Stomach smooth muscle (tissue), 2 donors: ENCODE data around the gene TUBGCP3.
"Not testable (repeated sequence)": the region's sequence is repeated elsewhere in the genome, so short reads cannot be mapped to it uniquely, and the experiment has no call there.

Source experiments
- H3K27ac ChIP-seq: one replicate; pipeline ENCODE4 v1.7.0; 2013; ENCODE audit warnings: mild to moderate bottlenecking, low read length, inconsistent platforms
- H3K27me3 ChIP-seq, 2 donors: one replicate each; pipeline ENCODE4 v1.7.0; 2013; ENCODE audit warnings: low read length in 2 of 2; ENCODE audit not compliant: insufficient read depth in 2 of 2, control insufficient read depth in 1 of 2
- H3K36me3 ChIP-seq, 2 donors: one replicate each; pipeline ENCODE4 v1.7.0; 2013; ENCODE audit warnings: low read length in 2 of 2; ENCODE audit not compliant: control insufficient read depth in 2 of 2, insufficient read depth in 2 of 2
- H3K4me1 ChIP-seq: one replicate; pipeline ENCODE4 v1.7.0; 2013; ENCODE audit warnings: low read length; ENCODE audit not compliant: control insufficient read depth, insufficient read depth
- H3K4me3 ChIP-seq, 2 donors: one replicate each; pipeline ENCODE4 v1.7.0; 2013; ENCODE audit warnings: low read length in 2 of 2
- H3K9ac ChIP-seq, 2 donors: one replicate each; pipeline ENCODE4 v1.7.0; 2013; ENCODE audit warnings: low read length in 2 of 2, mild to moderate bottlenecking in 1 of 2
- H3K9me3 ChIP-seq, 2 donors: one replicate each; pipeline ENCODE4 v1.7.0; 2013; ENCODE audit warnings: low read length in 2 of 2; ENCODE audit not compliant: control insufficient read depth in 2 of 2
- donor health status: healthy.
- donor health status: Pancreatic carcinoma.

TUBGCP3 gene

GRCh38 chr13:112496166-112496565 lies 91.8 kb downstream of the TUBGCP3 start:
- H3K36me3 ChIP-seq: peaks cover 19 to 23% of the 10 kb centered on the region in 2 donors
- no peak overlapping the region for H3K27ac ChIP-seq
- H3K27me3 ChIP-seq: no peaks in the 10 kb centered on the region
- H3K4me1 ChIP-seq: no peaks in the 10 kb centered on the region
- H3K9ac ChIP-seq: no peak overlapping the region
- no peaks in the 10 kb centered on the region for H3K9me3 ChIP-seq
- no peak overlapping the region for H3K4me3 ChIP-seq

GRCh38 chr13:112495465-112495864 lies 92.5 kb downstream of the TUBGCP3 start:
- no peaks in the 10 kb centered on the region for H3K4me1 ChIP-seq
- no peak overlapping the region for H3K4me3 ChIP-seq
- H3K27ac ChIP-seq: no peak overlapping the region
- no peak overlapping the region for H3K9ac ChIP-seq
- no peaks in the 10 kb centered on the region for H3K27me3 ChIP-seq
- H3K36me3 ChIP-seq: peaks cover 16 to 18% of the 10 kb centered on the region in 2 donors
- no peaks in the 10 kb centered on the region for H3K9me3 ChIP-seq

GRCh38 chr13:112489199-112489598 lies 98.8 kb downstream of the TUBGCP3 start:
- no peaks in the 10 kb centered on the region for H3K9me3 ChIP-seq
- no peak overlapping the region for H3K4me3 ChIP-seq
- no peak overlapping the region for H3K9ac ChIP-seq
- peaks cover 10 to 19% of the 10 kb centered on the region in 2 donors for H3K36me3 ChIP-seq
- H3K27me3 ChIP-seq: no peaks in the 10 kb centered on the region
- H3K4me1 ChIP-seq: no peaks in the 10 kb centered on the region
- H3K27ac ChIP-seq: no peak overlapping the region

- H3K9me3 ChIP-seq, H3K4me1 ChIP-seq, H3K27me3 ChIP-seq, H3K4me3 ChIP-seq, H3K9ac ChIP-seq, H3K27ac ChIP-seq: not testable (repeated sequence)
- H3K36me3 ChIP-seq: peaks cover 10 to 21% of the 10 kb centered on the region in 2 donors
Observed at GRCh38 chr13:112488343-112489050, 99.5 kb downstream of the TUBGCP3 start.

DNA sequence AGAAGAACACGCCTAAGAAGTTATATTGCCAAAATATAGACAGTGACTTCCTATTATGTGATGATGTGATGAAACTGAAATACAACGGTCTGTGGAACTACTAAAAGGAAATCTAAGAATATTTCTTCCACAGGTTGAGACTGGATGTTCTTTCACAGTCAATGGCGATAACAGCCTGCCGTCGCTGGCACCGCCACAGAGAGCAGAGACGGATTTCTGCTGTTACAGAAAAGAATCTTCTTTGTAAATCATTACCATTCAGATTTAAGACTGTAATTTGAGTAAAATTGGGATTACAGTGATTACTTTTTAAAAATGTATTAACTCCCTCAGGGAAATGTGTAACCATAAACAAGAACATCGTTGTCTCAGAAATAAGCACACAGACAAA lies 100.8 kb downstream of the TUBGCP3 start:
- Histone ChIP-seq H3K9ac (no peak overlapping the region), H3K4me1 (no peaks in the 10 kb centered on the region), H3K27me3 (no peaks in the 10 kb centered on the region), H3K9me3 (no peaks in the 10 kb centered on the region), H3K4me3 (no peak overlapping the region), H3K36me3 (peaks cover 10 to 21% of the 10 kb centered on the region in 2 donors), H3K27ac (no peak overlapping the region)

- no peaks in the 10 kb centered on the region for H3K27me3 ChIP-seq
- H3K4me1 ChIP-seq: no peaks in the 10 kb centered on the region
- H3K9ac ChIP-seq: no peak overlapping the region
- no peak overlapping the region for H3K4me3 ChIP-seq
- H3K27ac ChIP-seq: no peak overlapping the region
- peaks cover 10 to 21% of the 10 kb centered on the region in 2 donors for H3K36me3 ChIP-seq
- H3K9me3 ChIP-seq: peaks cover 0 to 2% of the 10 kb centered on the region in 2 donors
Observed at GRCh38 chr13:112486386-112487126, 101.4 kb downstream of the TUBGCP3 start.

- not testable (repeated sequence) for H3K9ac ChIP-seq, H3K27ac ChIP-seq, H3K4me1 ChIP-seq, H3K9me3 ChIP-seq, H3K4me3 ChIP-seq, H3K27me3 ChIP-seq
- peaks cover 10 to 21% of the 10 kb centered on the region in 2 donors for H3K36me3 ChIP-seq
Observed at GRCh38 chr13:112485814-112486213, 102.1 kb downstream of the TUBGCP3 start.

GRCh38 chr13:112483299-112483698 lies 104.7 kb downstream of the TUBGCP3 start:
- H3K4me3 ChIP-seq: no peak overlapping the region
- H3K4me1 ChIP-seq: no peaks in the 10 kb centered on the region
- no peak overlapping the region for H3K27ac ChIP-seq
- H3K9me3 ChIP-seq: peaks cover 0 to 8% of the 10 kb centered on the region in 2 donors
- no peak overlapping the region for H3K9ac ChIP-seq
- no peaks in the 10 kb centered on the region for H3K27me3 ChIP-seq
- H3K36me3 ChIP-seq: peaks cover 10 to 17% of the 10 kb centered on the region in 2 donors

DNA sequence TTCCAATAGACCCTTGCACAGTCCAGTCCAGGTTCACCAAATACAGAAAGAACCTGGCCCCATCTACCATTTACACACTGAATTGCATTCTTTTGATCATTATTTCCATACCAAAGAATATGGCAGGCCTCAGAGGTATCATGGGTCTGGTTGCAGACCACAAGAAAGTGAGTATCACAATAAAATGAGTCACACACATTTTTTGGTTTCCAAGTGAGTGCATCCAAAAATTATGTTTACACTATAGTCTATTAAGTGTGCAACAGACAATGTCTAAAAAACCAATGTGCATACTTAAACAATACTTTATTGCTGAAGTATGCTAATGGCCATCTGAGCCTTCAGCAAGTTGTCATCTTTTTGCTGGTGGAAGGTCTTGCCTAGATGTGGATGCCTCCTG lies 106.5 kb downstream of the TUBGCP3 start:
- Histone ChIP-seq H3K4me1 (no peaks in the 10 kb centered on the region), H3K4me3 (no peak overlapping the region), H3K36me3 (peaks cover 2 to 8% of the 10 kb centered on the region in 2 donors), H3K9me3 (peaks cover 0 to 8% of the 10 kb centered on the region in 2 donors), H3K9ac (no peak overlapping the region), H3K27ac (no peak overlapping the region), H3K27me3 (no peaks in the 10 kb centered on the region)

DNA sequence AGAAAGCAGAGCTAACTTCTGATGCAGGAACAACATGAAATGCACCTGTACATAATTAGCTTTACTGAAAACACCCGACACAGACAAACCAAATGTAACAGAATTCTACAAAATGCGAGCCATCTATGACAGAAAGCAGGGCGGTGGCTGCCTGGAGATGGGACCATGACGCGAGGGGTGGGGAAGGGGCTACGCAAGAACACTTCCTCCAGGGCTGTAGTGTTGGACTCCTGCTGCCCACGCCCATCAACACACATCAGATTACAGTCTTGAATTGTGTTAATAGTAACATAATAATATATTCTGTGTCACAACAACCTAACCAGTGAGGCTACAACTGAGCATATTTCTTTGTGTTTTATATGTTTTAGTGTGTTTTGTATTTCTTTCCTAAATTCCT lies 108.6 kb downstream of the TUBGCP3 start:
- H3K36me3 ChIP-seq: peaks cover 0 to 2% of the 10 kb centered on the region in 2 donors
- H3K27me3 ChIP-seq: no peaks in the 10 kb centered on the region
- H3K4me3 ChIP-seq: no peak overlapping the region
- H3K27ac ChIP-seq: no peak overlapping the region
- H3K4me1 ChIP-seq: no peaks in the 10 kb centered on the region
- peaks cover 0 to 8% of the 10 kb centered on the region in 2 donors for H3K9me3 ChIP-seq
- H3K9ac ChIP-seq: no peak overlapping the region

DNA sequence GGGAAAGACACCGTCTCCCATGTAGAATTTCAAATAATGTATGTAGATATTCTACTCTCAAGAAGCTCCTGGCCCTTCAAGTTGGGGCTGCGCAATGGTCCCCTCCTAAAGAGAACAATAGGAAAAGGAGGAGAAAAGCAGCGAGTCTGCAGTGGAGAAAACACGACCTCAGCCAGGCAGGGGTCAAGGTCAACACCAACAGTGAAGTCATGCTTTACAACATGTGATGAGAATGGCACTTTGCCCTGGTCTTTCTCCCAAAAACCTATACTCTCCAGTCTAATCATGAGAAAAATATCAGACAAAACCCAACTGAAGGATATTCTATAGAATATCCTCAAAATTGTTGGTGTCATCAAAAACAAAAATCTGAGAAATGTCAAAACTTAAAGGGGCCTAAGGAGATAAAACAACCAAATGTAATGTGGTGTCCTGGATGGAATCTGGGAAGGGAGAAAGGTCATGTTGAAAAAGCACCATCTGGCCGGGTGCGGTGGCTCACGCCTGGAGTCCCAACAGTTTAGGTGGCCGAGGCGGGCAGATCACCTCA lies 110.8 kb downstream of the TUBGCP3 start:
- Histone ChIP-seq H3K9ac (no peak overlapping the region), H3K4me3 (no peak overlapping the region), H3K4me1 (no peaks in the 10 kb centered on the region), H3K27me3 (no peaks in the 10 kb centered on the region), H3K27ac (no peak overlapping the region), H3K36me3 (no peaks in the 10 kb centered on the region), H3K9me3 (peaks cover 0 to 8% of the 10 kb centered on the region in 2 donors)
